ENCODE data around the gene PXMP2. TPM values are rescaled to one million over a fixed set of nuclear protein-coding genes. Genes with fewer than 3 reads are reported as not detected.
"Not testable (repeated sequence)": the region's sequence is repeated elsewhere in the genome, so short reads cannot be mapped to it uniquely, and the experiment has no call there.

PXMP2 gene
- total RNA-seq, 1 experiment from 2014 or later: 42.7 TPM

DNA sequence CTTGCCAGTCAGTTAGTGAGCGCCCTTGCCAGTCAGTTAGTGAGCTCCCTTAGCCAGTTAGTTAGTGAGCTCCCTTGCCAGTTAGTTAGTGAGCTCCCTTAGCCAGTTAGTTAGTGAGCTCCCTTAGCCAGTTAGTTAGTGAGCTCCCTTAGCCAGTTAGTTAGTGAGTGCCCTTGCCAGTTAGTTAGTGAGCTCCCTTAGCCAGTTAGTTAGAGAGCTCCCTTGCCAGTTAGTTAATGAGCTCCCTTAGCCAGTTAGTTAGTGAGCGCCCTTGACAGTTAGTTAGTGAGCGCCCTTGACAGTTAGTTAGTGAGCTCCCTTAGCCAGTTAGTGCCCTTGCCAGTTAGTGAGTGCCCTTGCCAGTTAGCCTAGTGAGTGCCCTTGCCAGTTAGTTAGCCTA, 7.5 kb downstream of the PXMP2 start:
- H3K4me3 ChIP-seq (ENCODE audit: low read length); DNase-seq; H3F3A ChIP-seq (ENCODE audit: low read length, unreplicated experiment); CTCF ChIA-PET; H3K79me2 ChIP-seq (ENCODE audit: low read length); H3K27me3 ChIP-seq (ENCODE audit: low read length); BruUV-seq (replicated peaks); H2AFZ ChIP-seq (ENCODE audit: low read length); H3K9ac ChIP-seq (ENCODE audit: low read length); POLR2A ChIA-PET (ENCODE audit: unreplicated experiment); H3K4me1 ChIP-seq (ENCODE audit: insufficient read depth, low read length); H3K27ac ChIP-seq (ENCODE audit: low read length); H3K9me3 ChIP-seq (ENCODE audit: low read length); intact Hi-C loops (cut with micrococcal nuclease); H3K4me2 ChIP-seq (ENCODE audit: low read length); H4K20me1 ChIP-seq (ENCODE audit: low read length); H3K9me2 ChIP-seq (replicated peaks; ENCODE audit: low read length); ATAC-seq: not testable (repeated sequence)
- 0 out of 2 replicates have a peak, but pooled peaks cover 11% of the 10 kb centered on the region for H3K36me3 ChIP-seq (ENCODE audit: low read depth, low read length)

GRCh38 chr12:132695431-132695830, 8.0 kb downstream of the PXMP2 start:
- peaks cover 3% of the 10 kb centered on the region for H3F3A ChIP-seq (ENCODE audit: low read length, unreplicated experiment)
- no peaks in the 10 kb centered on the region for H3K27me3 ChIP-seq (ENCODE audit: low read length)
- H3K9me2 ChIP-seq (replicated peaks; ENCODE audit: low read length): no peaks in the 10 kb centered on the region
- H3K4me1 ChIP-seq (ENCODE audit: insufficient read depth, low read length): peaks cover 11% of the 10 kb centered on the region
- CTCF ChIA-PET: no interaction called here
- H3K4me3 ChIP-seq (ENCODE audit: low read length): no peak overlapping the region
- H3K9me3 ChIP-seq (ENCODE audit: low read length): no peaks in the 10 kb centered on the region
- intact Hi-C loops (cut with micrococcal nuclease): no loop called here
- no TSS peak for BruUV-seq (replicated peaks)
- H3K9ac ChIP-seq (ENCODE audit: low read length): no peak overlapping the region
- H3K4me2 ChIP-seq (ENCODE audit: low read length): no peak overlapping the region
- H3K36me3 ChIP-seq (ENCODE audit: low read depth, low read length): 0 out of 2 replicates have a peak, but pooled peaks cover 11% of the 10 kb centered on the region
- ATAC-seq: no peak
- POLR2A ChIA-PET (ENCODE audit: unreplicated experiment): no interaction called here
- TF ChIP-seq EZH2phosphoT487 (IDR thresholded peaks at IDR 0.05; ENCODE audit: borderline replicate concordance, low read length): no peak
- no peak for TF ChIP-seq EZH2 (IDR thresholded peaks at IDR 0.05; ENCODE audit: low read length, unreplicated experiment)
- no peak for TF ChIP-seq CTCF (conservative IDR thresholded peaks at IDR 0.05; ENCODE audit: low read depth, low read length)
- H3K27ac ChIP-seq (ENCODE audit: low read length): no peak overlapping the region
- no peaks in the 10 kb centered on the region for H3K79me2 ChIP-seq (ENCODE audit: low read length)
- DNase-seq: no peak
- H4K20me1 ChIP-seq (ENCODE audit: low read length): no peaks in the 10 kb centered on the region
- no peak overlapping the region for H2AFZ ChIP-seq (ENCODE audit: low read length)

GRCh38 chr12:132698341-132698740, 11.0 kb downstream of the PXMP2 start:
- Histone ChIP-seq H3K27me3 (ENCODE audit: low read length) (no peaks in the 10 kb centered on the region), H3K9me2 (replicated peaks; ENCODE audit: low read length) (no peaks in the 10 kb centered on the region), H2AFZ (ENCODE audit: low read length) (no peak overlapping the region), H3K9ac (ENCODE audit: low read length) (no peak overlapping the region), H3K4me3 (ENCODE audit: low read length) (no peak overlapping the region), H3K27ac (ENCODE audit: low read length) (no peak overlapping the region), H3K4me2 (ENCODE audit: low read length) (no peak overlapping the region), H3K4me1 (ENCODE audit: insufficient read depth, low read length) (peaks cover 17% of the 10 kb centered on the region), H3K79me2 (ENCODE audit: low read length) (no peaks in the 10 kb centered on the region), H4K20me1 (ENCODE audit: low read length) (peaks cover 5% of the 10 kb centered on the region; the same call in 1 of the 2 replicates), H3K36me3 (ENCODE audit: low read depth, low read length) (0 out of 2 replicates have a peak, but pooled peaks cover 6% of the 10 kb centered on the region), H3K9me3 (ENCODE audit: low read length) (no peaks in the 10 kb centered on the region), H3F3A (ENCODE audit: low read length, unreplicated experiment) (peaks cover 3% of the 10 kb centered on the region)
- TF ChIP-seq CTCF (conservative IDR thresholded peaks at IDR 0.05; ENCODE audit: low read depth, low read length) (no peak), EZH2phosphoT487 (IDR thresholded peaks at IDR 0.05; ENCODE audit: borderline replicate concordance, low read length) (no peak), EZH2 (IDR thresholded peaks at IDR 0.05; ENCODE audit: low read length, unreplicated experiment) (no peak)
- POLR2A ChIA-PET (ENCODE audit: unreplicated experiment): no interaction called here
- no TSS peak for BruUV-seq (replicated peaks)
- no peak for ATAC-seq
- intact Hi-C loops (cut with micrococcal nuclease): no loop called here
- CTCF ChIA-PET: no interaction called here
- no peak for DNase-seq
